K562 (cell line): ENCODE measurements around the gene TPRX2.

Source experiments
- CBFB ChIP-seq: sonication (generic); formaldehyde crosslinking; IDR thresholded peaks from 2 replicates; pipeline ENCODE4 v1.4.0; 2020; ENCODE audit warnings: mild to moderate bottlenecking, missing genetic modification reagents
- NR2C2 ChIP-seq, 2 experiments: fragments of 200-800 bp in 1 of 2; sonication (Bioruptor generic) in 1 of 2; sonication (generic) in 1 of 2; formaldehyde crosslinking in 1 of 2; IDR thresholded peaks; 2 replicates each; pipeline versions ENCODE4 v1.6.1 to v1.8.0; 2016 to 2022; ENCODE audit warnings: mild to moderate bottlenecking in 1 of 2, missing compliant biosample characterization in 1 of 2, missing genetic modification characterization in 1 of 2, missing genetic modification reagents in 1 of 2
- POLR2A ChIP-seq: fragments of 450-650 bp; conservative IDR thresholded peaks from 2 replicates; pipeline ENCODE4 v1.6.1; 2016
- YY1 ChIP-seq, 3 experiments: IDR thresholded peaks; 2 replicates each; pipeline ENCODE4 v1.6.1; 2011; ENCODE audit warnings: low read length in 2 of 3, mild to moderate bottlenecking in 2 of 3, moderate library complexity in 2 of 3, borderline replicate concordance in 1 of 3, control low read depth in 1 of 3, low read depth in 1 of 3; ENCODE audit not compliant: insufficient read depth in 3 of 3, insufficient replicate concordance in 2 of 3, control insufficient read depth in 1 of 3, insufficient read length in 1 of 3; ENCODE audit errors: extremely low read depth in 1 of 3
- TF ChIP-seq, protein P1 (sequence below): sonication (generic); formaldehyde crosslinking; IDR thresholded peaks from 2 replicates; pipeline ENCODE4 v1.9.0; 2022; ENCODE audit warnings: mild to moderate bottlenecking, missing genetic modification reagents
- TF ChIP-seq, protein P2 (sequence below): sonication (generic); formaldehyde crosslinking; IDR thresholded peaks from 2 replicates; pipeline ENCODE4 v1.8.0; 2023; ENCODE audit warnings: mild to moderate bottlenecking, missing genetic modification reagents
- TF ChIP-seq, protein P3 (sequence below), 3 experiments: IDR thresholded peaks in 2 of 3; conservative IDR thresholded peaks in 1 of 3; 2 replicates each; pipeline ENCODE4 v1.5.1; 2011 to 2012; ENCODE audit warnings: low read length in 3 of 3, mild to moderate bottlenecking in 3 of 3, control low read depth in 2 of 3, improper control_type of control experiment in 1 of 3, inconsistent platforms in 1 of 3, low read depth in 1 of 3, mixed read lengths in 1 of 3, moderate library complexity in 1 of 3; ENCODE audit not compliant: insufficient read depth in 2 of 3

DNA sequence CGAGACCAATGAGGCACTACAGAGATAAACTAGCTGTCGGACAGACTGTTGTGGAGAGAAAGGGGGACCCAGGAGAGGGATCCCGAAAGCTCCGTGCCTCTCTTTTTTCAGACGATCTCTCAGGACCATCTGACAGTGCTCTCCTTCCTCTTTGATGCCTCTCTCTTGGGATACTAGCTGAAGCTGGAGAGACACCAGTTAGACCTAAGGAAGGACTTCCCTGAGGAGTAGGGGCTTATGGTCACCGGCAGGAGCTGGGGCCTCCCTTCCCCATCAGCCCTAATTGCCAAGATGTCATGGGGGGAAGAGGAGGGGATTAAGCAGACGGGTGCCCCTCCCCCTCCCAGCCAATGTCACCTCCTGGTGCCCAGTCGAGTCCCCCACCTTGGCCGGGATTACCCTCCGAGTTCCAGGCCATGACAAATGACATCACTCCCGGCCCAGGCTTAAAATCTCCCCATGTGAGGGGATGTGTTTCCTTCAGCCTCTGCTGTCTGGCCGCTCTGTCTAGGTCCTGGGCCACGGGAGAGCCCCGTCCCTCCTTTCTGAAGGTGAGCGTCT lies 37.5 kb upstream of the TPRX2 start, which contains the start of gene CRX:
- TF ChIP-seq CBFB (CRISPR knock-in tag) (no peak), POLR2A (no peak), NR2C2 (CRISPR knock-in tag; IDR thresholded peaks at IDR 0.05) (no peak), NR2C2 (tag; IDR thresholded peaks at IDR 0.05) (no peak), YY1 (IDR thresholded peaks at IDR 0.05; ENCODE audit: borderline replicate concordance in 1 of 3, control insufficient read depth in 1 of 3, extremely low read depth in 1 of 3, insufficient read depth in 3 of 3, insufficient read length in 1 of 3, insufficient replicate concordance in 2 of 3, low read depth in 1 of 3, low read length in 2 of 3) (no peak)
- TF ChIP-seq, protein P1, sequence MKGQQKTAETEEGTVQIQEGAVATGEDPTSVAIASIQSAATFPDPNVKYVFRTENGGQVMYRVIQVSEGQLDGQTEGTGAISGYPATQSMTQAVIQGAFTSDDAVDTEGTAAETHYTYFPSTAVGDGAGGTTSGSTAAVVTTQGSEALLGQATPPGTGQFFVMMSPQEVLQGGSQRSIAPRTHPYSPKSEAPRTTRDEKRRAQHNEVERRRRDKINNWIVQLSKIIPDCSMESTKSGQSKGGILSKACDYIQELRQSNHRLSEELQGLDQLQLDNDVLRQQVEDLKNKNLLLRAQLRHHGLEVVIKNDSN (CRISPR knock-in tag), result no peak
- TF ChIP-seq, protein P2, sequence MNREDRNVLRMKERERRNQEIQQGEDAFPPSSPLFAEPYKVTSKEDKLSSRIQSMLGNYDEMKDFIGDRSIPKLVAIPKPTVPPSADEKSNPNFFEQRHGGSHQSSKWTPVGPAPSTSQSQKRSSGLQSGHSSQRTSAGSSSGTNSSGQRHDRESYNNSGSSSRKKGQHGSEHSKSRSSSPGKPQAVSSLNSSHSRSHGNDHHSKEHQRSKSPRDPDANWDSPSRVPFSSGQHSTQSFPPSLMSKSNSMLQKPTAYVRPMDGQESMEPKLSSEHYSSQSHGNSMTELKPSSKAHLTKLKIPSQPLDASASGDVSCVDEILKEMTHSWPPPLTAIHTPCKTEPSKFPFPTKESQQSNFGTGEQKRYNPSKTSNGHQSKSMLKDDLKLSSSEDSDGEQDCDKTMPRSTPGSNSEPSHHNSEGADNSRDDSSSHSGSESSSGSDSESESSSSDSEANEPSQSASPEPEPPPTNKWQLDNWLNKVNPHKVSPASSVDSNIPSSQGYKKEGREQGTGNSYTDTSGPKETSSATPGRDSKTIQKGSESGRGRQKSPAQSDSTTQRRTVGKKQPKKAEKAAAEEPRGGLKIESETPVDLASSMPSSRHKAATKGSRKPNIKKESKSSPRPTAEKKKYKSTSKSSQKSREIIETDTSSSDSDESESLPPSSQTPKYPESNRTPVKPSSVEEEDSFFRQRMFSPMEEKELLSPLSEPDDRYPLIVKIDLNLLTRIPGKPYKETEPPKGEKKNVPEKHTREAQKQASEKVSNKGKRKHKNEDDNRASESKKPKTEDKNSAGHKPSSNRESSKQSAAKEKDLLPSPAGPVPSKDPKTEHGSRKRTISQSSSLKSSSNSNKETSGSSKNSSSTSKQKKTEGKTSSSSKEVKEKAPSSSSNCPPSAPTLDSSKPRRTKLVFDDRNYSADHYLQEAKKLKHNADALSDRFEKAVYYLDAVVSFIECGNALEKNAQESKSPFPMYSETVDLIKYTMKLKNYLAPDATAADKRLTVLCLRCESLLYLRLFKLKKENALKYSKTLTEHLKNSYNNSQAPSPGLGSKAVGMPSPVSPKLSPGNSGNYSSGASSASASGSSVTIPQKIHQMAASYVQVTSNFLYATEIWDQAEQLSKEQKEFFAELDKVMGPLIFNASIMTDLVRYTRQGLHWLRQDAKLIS (CRISPR knock-in tag), result no peak
- TF ChIP-seq, protein P3, sequence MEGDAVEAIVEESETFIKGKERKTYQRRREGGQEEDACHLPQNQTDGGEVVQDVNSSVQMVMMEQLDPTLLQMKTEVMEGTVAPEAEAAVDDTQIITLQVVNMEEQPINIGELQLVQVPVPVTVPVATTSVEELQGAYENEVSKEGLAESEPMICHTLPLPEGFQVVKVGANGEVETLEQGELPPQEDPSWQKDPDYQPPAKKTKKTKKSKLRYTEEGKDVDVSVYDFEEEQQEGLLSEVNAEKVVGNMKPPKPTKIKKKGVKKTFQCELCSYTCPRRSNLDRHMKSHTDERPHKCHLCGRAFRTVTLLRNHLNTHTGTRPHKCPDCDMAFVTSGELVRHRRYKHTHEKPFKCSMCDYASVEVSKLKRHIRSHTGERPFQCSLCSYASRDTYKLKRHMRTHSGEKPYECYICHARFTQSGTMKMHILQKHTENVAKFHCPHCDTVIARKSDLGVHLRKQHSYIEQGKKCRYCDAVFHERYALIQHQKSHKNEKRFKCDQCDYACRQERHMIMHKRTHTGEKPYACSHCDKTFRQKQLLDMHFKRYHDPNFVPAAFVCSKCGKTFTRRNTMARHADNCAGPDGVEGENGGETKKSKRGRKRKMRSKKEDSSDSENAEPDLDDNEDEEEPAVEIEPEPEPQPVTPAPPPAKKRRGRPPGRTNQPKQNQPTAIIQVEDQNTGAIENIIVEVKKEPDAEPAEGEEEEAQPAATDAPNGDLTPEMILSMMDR (IDR thresholded peaks at IDR 0.05 in 2 of 3, conservative IDR thresholded peaks at IDR 0.05 in 1 of 3; ENCODE audit: insufficient read depth in 2 of 3, low read depth in 1 of 3, low read length in 3 of 3), result no peak
